C4-2B (cell line): Measurements from ENCODE around the gene TOR1AIP2.
"Not testable (repeated sequence)": the region's sequence is repeated elsewhere in the genome, so short reads cannot be mapped to it uniquely, and the experiment has no call there.

ENCODE experiments used
- ZFX ChIP-seq: fragments of 450-650 bp; IDR thresholded peaks from 2 replicates; pipeline ENCODE4 v1.6.1; 2017
- TF ChIP-seq, protein P1 (sequence below): fragments of 450-650 bp; conservative IDR thresholded peaks from 2 replicates; pipeline ENCODE4 v1.5.1; 2017; ENCODE audit warnings: mild to moderate bottlenecking

DNA sequence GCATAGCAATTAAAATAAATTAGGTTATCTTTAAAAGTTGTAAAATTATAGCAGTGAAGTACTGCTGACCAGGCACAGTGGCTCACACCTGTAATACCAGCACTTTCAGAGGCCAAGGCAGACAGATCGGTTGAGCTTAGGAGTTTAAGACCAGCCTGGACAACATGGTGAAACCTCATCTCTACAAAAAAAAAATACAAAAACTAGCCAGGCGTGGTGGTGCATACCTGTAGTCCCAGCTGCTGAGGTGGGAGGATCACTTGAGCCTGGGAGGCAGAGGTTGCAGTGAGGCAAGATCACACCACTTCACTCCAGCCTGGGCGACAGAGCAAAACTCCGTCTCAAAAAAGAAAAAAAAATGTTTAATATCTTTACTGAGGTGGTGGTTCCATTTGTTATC is 21.8 kb downstream of the TOR1AIP2 start:
- TF ChIP-seq, protein P1, sequence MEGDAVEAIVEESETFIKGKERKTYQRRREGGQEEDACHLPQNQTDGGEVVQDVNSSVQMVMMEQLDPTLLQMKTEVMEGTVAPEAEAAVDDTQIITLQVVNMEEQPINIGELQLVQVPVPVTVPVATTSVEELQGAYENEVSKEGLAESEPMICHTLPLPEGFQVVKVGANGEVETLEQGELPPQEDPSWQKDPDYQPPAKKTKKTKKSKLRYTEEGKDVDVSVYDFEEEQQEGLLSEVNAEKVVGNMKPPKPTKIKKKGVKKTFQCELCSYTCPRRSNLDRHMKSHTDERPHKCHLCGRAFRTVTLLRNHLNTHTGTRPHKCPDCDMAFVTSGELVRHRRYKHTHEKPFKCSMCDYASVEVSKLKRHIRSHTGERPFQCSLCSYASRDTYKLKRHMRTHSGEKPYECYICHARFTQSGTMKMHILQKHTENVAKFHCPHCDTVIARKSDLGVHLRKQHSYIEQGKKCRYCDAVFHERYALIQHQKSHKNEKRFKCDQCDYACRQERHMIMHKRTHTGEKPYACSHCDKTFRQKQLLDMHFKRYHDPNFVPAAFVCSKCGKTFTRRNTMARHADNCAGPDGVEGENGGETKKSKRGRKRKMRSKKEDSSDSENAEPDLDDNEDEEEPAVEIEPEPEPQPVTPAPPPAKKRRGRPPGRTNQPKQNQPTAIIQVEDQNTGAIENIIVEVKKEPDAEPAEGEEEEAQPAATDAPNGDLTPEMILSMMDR: not testable (repeated sequence)
- TF ChIP-seq ZFX: not testable (repeated sequence)
